Epithelial cell of esophagus (primary cell): ENCODE data around the gene WDR43.

Source experiments
- DNase-seq: peaks from one replicate; pipeline ENCODE4 v3.0.0; 2010; ENCODE audit warnings: low read depth
- H3K4me3 ChIP-seq: 2 replicates; pipeline ENCODE4 v1.5.1; 2011; ENCODE audit warnings: mild to moderate bottlenecking, low read length, control low read depth
- CTCF ChIP-seq: IDR thresholded peaks from 2 replicates; pipeline ENCODE4 v1.5.1; 2011; ENCODE audit warnings: low read depth, mild to moderate bottlenecking, low read length, control low read depth, inconsistent platforms; ENCODE audit not compliant: insufficient read depth; ENCODE audit errors: missing control alignments

The WDR43 gene

GRCh38 chr2:28871620-28872019 is 22.8 kb upstream of the WDR43 start:
- H3K4me3 ChIP-seq: no peak overlapping the region
- no peak for DNase-seq
- TF ChIP-seq CTCF: no peak

- no peak overlapping the region for H3K4me3 ChIP-seq
- no peak for TF ChIP-seq CTCF
- DNase-seq: no peak
These were observed 14.3 kb upstream of the WDR43 start for GRCh38 chr2:28880193-28880592.

GRCh38 chr2:28893488-28893887 is 979 bp upstream of the WDR43 start:
- TF ChIP-seq CTCF: no peak
- no peak overlapping the region for H3K4me3 ChIP-seq
- no peak for DNase-seq

GRCh38 chr2:28895189-28895893 is 874 bp downstream of the WDR43 start:
- peak; percentile 92 for DNase-seq
- no peak for TF ChIP-seq CTCF
- peak overlapping the region; percentile 83 for H3K4me3 ChIP-seq

GRCh38 chr2:28896906-28897305 is 2.4 kb downstream of the WDR43 start:
- TF ChIP-seq CTCF: no peak
- H3K4me3 ChIP-seq: peak overlapping the region; percentile 83
- DNase-seq: peak; percentile 74

GRCh38 chr2:28898048-28898447 is 3.6 kb downstream of the WDR43 start:
- TF ChIP-seq CTCF: no peak
- DNase-seq: no peak
- H3K4me3 ChIP-seq: no peak overlapping the region

- no peak overlapping the region for H3K4me3 ChIP-seq
- no peak for DNase-seq
- no peak for TF ChIP-seq CTCF
These were observed 6.7 kb downstream of the WDR43 start for GRCh38 chr2:28901202-28901601.
